RWPE1 (cell line): ENCODE measurements around the gene ATPAF1.

Experiments used
- CTCF ChIA-PET: fragments of 350-600 bp; sonication (Branson Sonifier 250); formaldehyde crosslinking; extraction: SDS; loops from one replicate; lab custom pipeline; 2021; lab: Yijun Ruan, JAX
- POLR2A ChIA-PET: fragments of 400-600 bp; formaldehyde crosslinking; extraction: SDS; loops from one replicate; lab custom pipeline; 2020; ENCODE audit warnings: antibody characterized with exemption; ENCODE audit not compliant: low non-redundant PET; lab: Yijun Ruan, JAX
- DNase-seq: peaks from one replicate; pipeline ENCODE4 v3.0.0; 2012; ENCODE audit warnings: low spot score
- H3K27ac ChIP-seq: fragments of 450-650 bp; 2 replicates; pipeline ENCODE4 v1.5.1; 2017
- TF ChIP-seq, protein P1 (sequence below): fragments of 450-650 bp; conservative IDR thresholded peaks from 2 replicates; pipeline ENCODE4 v1.5.1; 2017; ENCODE audit warnings: low read depth, mild to moderate bottlenecking

ATPAF1 gene

GRCh38 chr1:46601257-46602007 lies 66.7 kb downstream of the ATPAF1 start:
- POLR2A ChIA-PET, result no interaction called here
- no peak for DNase-seq
- H3K27ac ChIP-seq, result no peak overlapping the region
- TF ChIP-seq, protein P1, sequence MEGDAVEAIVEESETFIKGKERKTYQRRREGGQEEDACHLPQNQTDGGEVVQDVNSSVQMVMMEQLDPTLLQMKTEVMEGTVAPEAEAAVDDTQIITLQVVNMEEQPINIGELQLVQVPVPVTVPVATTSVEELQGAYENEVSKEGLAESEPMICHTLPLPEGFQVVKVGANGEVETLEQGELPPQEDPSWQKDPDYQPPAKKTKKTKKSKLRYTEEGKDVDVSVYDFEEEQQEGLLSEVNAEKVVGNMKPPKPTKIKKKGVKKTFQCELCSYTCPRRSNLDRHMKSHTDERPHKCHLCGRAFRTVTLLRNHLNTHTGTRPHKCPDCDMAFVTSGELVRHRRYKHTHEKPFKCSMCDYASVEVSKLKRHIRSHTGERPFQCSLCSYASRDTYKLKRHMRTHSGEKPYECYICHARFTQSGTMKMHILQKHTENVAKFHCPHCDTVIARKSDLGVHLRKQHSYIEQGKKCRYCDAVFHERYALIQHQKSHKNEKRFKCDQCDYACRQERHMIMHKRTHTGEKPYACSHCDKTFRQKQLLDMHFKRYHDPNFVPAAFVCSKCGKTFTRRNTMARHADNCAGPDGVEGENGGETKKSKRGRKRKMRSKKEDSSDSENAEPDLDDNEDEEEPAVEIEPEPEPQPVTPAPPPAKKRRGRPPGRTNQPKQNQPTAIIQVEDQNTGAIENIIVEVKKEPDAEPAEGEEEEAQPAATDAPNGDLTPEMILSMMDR, result no peak
- CTCF ChIA-PET, result interaction anchor here (0.6 kb wide), 1 partner anchor 445 kb away, joined by 3 read pairs; no protein-coding TSS in a partner anchor

DNA sequence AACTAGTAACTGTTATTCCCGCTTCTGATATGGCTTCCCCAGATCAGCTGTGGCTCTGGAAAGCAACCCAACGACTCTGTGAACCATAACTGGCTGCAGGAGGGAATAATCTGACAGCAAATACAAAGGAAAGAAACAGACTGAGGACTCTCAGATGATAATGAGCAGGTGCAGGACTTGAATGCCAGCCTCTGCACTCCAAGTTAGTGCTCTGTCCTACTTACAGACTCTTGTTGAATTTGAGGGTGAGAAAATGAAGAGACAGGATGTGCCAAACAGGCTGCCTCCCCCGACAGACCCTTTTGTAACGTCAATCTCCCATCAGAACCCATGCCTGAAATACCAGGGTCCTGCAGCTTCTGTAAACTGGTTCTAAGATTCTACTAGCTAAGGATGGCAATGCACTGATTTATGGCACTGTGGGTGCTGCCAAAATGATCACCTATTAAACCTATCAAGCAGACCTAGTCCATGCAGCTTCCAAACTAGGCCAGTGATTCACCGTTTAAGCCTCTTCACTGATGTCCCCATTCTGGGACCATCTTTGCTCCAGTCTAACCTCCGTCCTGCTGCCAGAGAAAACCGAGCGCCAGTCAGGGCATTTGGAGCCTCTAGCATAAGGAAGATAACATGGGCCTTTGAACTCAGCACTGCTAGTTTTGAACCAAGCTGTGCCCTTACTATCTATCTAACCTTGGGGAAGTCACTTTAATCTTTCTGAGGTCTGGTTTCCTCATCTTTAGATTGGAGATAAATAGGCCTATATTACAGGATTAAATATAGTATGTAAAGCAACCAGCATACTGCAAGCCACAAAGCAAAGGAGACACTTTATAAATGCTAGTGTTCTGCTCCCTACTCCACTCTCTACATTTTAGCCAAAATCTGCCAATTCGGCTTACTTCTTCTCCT lies 68.8 kb downstream of the ATPAF1 start:
- ChIA-PET POLR2A (no interaction called here), CTCF (no interaction called here)
- no peak for DNase-seq
- TF ChIP-seq, protein P1, result no peak
- H3K27ac ChIP-seq, result no peak overlapping the region

DNA sequence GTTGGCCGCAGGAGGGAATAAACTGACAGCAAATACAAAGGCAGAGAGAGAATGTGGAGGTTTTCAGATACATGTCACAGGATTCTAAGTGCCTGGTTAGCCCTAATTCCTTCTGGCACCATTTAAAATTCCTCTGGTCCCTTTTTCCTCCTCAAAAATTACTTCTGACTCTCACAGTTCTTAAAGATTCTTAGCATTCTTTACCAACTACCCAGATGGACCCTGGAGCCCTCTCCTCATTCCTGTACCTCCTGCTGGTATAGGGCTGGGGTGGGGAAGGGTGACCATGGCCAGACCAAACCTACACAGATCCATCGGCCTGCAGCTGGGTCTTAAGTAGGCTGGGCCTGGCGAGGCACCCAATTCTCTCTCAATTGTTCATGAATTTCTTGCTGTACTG lies 71.3 kb downstream of the ATPAF1 start:
- no peak overlapping the region for H3K27ac ChIP-seq
- TF ChIP-seq, protein P1, result no peak
- POLR2A ChIA-PET, result no interaction called here
- CTCF ChIA-PET, result no interaction called here
- no peak for DNase-seq

DNA sequence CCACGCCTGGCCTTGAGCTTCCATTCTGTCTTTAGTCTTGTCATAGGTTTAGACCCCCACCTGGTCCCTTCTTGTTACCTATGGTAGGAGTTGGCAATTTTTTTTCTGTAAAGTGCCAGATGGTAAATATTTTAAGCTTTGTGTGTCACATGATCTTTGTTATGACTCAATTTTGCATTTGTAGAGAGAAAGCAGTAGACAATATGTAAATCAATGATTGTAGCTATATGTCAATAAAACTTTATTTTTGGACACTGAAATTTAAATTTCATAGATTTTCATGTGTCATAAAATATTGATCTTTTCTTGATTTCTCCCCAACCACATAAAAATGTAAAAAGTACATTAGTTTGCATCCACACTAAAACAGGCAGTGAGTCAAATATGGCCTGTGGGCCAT lies 72.1 kb downstream of the ATPAF1 start:
- TF ChIP-seq, protein P1, result no peak
- no peak overlapping the region for H3K27ac ChIP-seq
- DNase-seq, result no peak
- ChIA-PET POLR2A (interaction anchor here (0.6 kb wide), 1 partner anchor 14 kb away, joined by 3 read pairs; no protein-coding TSS in a partner anchor), CTCF (no interaction called here)

DNA sequence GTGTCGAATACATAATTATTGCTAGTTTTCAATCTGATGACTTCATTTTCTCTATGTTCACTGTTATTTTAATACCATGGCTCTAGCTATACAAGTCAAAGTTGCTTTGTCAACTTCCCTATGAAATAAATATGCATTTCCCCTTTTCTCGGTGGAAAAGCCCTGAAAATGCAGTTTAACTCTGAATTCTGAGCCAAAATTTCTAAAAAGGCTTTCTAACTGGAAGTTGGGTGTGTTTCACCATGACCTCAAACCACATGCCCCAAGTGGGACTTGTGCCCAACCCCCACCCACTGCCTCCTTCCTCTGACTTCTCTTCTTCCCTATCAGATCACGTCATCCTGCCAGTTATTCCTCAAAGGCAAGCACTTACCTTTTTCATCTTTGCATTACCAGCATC lies 73.0 kb downstream of the ATPAF1 start:
- POLR2A ChIA-PET, result no interaction called here
- CTCF ChIA-PET, result interaction anchor here (0.5 kb wide), 1 partner anchor 517 kb away, joined by 3 read pairs; no protein-coding TSS in a partner anchor
- no peak overlapping the region for H3K27ac ChIP-seq
- no peak for DNase-seq
- TF ChIP-seq, protein P1, result no peak

DNA sequence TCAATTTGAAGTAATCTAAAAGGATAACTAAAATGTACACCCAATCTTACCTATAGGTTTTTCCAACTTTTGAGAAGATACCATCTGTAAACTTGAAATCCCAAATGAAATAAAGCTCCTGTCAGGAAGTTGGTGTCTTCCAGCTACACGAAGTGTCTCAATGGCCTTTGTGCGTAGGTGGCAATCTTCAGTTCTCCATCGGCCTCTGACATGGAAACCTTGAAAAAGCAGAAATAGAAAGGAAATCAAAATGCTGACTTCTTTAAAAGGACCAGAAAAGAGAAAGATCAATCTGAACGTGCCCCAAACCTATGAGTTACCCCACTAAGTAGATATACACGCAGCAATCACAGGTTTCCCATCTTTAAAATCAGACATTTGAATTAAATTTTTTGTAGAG lies 74.1 kb downstream of the ATPAF1 start:
- no peak for DNase-seq
- ChIA-PET POLR2A (no interaction called here), CTCF (interaction anchor here (0.6 kb wide), 1 partner anchor 40 kb away, joined by 4 read pairs; no protein-coding TSS in a partner anchor)
- TF ChIP-seq, protein P1, result no peak
- H3K27ac ChIP-seq, result no peak overlapping the region
